HK-2 (cell line): Measurements from ENCODE around the gene MCM8.
"Not testable (repeated sequence)": the region's sequence is repeated elsewhere in the genome, so short reads cannot be mapped to it uniquely, and the experiment has no call there.

Experiments
- DNase-seq: peaks from one replicate; pipeline ENCODE4 v3.0.0-alpha.2; 2018; ENCODE audit not compliant: unreplicated experiment

The MCM8 gene

DNA sequence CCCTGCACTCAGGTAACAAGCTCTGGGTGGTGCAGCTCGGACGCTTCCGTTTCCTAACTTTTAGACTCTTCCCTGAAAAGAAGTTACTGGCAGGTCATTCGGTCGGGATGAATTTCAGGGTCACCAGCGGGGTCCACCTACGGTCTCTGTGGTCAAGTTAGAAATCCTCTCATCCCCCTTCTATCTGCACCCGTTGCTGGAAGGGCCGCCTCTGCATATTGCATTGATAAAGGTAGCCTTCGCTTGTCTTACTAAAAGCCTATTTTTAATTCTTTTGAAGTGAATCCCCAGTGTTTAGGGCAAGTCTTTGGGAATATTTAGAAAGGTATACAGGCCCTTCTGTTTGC lies 56.1 kb downstream of the MCM8 start:
- DNase-seq: no peak

DNA sequence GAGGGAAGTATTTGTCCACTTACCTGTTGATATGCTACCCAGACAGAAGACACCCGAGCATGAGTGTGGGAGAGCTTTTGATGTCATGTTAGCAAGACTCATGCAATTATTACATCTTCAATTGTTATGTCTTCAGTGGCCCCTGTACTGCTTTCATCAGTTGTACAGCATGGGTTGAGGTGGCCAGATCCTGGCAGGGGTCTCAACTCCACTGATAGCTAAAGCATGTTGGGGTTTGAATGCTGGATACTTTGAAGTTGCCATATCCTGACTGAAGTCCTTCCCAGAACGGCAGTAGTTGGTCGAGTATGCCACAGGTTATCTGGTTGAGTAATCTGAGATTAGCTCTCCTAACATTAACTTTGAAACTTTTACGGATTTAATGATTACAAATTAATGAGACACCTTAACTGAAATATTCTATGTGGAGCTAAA lies 56.7 kb downstream of the MCM8 start:
- DNase-seq: peak; percentile 15

DNA sequence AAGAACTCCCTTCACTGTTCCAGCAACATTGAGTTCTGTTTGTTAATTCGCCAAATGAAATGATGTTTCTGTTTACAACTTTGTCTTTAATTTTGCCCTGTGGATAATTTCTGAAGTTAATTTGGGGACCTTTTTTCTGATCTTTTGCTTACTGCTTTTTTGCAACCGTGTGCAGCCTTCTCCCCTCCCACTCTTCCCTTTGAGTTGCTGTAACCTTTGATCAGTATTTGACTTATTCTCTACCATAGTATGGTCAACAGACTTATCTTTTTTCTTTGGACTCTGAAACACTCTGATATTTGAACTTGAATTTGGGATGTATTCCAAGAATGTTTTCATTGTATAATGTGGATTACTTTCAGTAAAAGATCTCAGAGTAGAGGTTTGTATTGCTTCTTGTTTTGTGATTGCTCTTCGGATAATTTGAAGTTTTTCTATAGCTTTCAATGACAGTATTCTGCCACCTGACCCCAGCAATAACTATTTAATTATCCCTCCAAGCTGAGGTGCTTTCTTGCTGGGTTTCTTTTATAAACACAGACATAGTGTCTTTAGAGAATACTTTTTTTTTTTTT lies 57.2 kb downstream of the MCM8 start:
- DNase-seq: no peak

DNA sequence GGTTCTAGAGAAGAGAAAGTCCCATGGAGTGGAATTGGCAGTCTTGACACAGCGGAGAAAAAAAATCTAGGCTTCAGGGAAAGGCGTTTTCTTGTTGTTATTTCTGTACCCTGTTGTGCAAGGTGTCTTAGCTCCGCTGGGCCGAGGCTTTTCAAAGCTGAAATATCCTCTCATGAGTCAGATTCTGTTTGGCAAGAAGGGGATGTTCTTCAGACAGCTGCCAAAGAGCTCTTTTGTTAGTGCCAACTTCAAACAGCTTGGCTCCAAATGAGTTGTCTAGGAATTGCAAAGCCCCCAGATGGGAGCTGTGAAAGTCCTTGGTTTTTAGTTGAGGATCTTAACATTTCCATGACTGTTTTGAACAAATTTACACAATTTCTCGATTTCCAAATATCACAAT lies 57.8 kb downstream of the MCM8 start:
- peak; percentile 30 for DNase-seq

DNA sequence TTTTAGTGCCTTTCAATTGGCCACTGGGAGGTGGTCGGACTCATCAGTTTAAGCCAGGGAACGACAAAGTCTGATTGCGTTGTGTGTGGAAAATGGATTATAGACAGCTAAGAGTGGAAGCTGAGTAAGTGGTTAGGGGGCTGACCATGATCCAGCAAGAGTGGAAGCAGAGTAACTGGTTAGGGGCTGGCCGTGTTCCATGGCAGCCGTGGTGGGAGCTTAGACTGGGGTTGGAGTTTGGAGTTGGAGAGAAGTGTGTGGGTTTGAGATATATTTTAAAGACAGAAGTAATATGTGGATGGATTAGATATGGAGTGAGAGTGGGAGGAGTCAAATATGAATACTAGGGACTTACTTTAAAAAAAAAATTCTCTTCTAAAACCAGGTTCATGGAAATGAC lies 61.7 kb downstream of the MCM8 start:
- DNase-seq: no peak

DNA sequence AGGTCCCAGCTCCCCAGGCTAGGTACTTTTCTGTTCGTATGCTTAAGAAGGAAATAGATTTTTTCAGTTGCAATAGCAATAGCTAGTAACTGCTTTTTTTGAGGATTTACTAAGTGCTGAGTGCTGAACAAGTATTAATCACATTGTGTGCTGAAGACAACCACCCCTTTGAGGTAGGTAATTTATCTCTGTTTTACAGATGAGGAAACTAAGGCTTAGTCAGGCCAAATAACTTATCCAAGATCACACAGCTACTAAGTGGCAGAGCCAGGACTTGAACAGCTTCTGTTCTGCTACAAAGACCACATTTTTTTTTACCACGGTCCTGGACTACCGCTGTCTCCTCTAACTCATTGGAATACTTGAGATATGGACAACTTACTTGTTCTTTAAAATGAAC lies 63.6 kb downstream of the MCM8 start:
- DNase-seq: no peak

DNA sequence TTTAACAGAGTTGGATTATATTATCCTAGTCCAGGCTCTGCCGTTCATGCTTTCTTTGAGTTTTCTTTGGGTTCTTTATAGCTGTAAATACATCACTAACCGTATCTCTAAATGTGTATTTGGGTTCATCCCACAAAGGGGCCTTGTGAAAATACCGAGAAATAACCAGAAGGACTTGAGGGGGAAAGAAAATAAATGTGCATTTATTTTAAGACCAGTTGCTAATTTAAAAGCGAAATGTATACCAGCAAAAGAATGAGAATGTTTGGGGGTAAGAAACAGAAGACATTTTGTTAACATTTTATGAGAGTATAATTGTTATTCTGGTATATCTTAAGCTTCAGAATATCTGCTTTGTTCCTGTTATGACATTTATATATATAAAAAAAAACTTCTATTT lies 64.5 kb downstream of the MCM8 start:
- no peak for DNase-seq

DNA sequence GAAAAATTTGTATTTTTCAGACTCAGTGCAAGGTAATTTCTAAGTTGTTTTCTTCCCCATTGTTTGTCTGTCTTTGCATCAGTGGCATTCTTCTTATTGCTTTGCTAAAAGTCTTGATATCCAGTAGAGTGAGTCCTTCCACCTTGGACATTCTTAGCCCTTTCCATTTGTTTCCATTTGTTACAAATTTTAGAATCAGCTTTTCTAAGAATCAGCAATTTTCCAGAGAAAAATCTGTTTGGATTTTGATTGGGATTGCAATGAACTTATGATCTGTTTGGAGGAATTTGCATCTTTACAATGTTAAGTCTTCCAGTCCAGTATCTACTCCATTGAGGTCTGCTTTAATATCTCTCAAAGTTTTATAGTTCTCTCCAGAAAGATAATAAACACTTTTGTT lies 67.0 kb downstream of the MCM8 start:
- no peak for DNase-seq

DNA sequence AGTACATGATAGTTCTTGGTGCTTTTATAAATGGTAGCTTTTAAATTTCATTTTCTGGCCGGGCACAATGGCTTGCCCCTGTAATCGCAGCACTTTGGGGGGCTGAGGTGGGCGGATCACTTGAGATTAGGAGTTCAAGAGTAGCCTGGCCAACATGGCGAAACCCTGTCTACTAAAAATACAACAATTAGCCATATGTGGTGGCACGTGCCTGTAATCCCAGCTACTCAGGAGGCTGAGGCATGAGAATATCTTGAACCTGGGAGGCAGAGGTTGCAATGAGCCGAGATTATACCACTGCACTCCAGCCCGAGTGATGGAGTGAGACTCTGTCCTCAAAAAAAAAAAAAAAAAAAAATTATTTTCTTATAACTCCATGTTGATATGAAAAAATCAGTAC lies 67.4 kb downstream of the MCM8 start:
- no peak for DNase-seq

DNA sequence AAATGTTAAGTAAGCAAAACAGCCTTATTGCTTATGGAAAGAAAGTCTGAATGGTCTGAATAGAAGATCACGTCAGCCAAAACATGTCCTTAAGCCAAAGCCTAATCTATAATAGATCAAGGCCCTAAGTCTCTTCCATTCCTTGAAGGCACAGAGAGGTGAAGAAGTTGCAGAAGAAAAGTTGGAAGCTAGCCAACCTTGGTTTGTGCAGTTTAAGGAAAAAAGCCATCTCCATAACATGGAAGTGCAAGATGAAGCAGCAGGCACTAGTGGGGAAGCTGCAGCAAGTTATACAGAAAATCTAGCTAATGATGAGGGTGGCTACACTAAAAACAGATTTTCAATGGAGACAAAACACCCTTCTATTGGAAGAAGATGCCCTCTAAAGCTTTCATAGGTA lies 74.3 kb downstream of the MCM8 start:
- DNase-seq: no peak

DNA sequence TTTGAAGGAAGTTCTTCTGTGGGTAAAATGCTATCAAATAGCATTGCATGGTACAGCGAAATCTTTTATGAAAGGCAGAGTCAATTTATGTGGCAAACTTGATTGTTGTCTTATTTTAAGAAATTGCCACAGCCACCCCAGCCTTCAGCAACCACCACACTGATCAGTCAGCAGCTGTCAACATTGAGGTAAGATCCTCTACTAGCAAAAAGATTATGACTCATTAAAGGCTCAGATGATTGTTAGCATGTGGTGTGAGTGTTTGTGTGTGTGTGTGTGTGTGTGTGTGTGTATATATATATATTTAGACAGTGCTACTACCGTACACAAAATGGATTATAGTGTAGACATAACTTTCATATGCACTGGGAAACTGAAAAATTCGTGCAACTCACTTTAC lies 75.6 kb downstream of the MCM8 start:
- no peak for DNase-seq

DNA sequence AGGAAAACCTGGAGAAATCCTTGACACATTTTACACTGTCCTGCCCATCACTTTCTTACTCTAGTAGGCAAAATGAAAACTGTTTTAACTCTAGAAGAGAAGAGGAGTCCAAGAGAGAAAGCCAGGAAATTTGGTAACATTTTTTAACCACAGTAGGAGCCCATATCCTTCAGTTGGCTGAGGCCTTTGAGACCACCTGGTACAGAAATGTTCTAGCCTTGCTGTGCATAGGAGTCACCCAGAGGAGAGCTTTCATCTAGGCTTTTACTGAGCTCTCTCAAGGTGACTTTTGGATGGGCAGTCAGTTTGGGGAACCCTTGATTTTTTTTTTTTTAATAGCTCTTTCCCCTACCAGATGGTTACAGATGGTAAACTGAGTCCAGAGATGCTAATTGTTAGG lies 78.4 kb downstream of the MCM8 start:
- DNase-seq: no peak

DNA sequence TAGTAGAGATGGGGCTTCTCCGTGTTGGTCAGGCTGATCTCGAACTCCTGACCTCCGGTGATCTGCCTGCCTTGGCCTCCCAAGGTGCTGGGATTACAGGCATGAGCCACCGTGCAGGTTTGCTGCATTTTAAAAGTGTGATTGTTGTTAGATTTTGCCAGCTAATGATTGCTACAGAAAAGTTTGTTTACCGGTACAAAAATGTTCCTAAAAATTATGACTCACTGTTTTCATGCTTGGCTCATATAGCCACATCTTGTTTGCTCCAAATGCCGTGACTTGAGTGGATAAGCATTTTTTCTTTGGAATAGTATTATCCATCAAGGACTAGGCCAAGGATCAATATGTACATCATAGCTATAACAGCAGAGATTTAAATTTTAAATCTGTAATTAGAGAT lies 79.1 kb downstream of the MCM8 start:
- DNase-seq: no peak

DNA sequence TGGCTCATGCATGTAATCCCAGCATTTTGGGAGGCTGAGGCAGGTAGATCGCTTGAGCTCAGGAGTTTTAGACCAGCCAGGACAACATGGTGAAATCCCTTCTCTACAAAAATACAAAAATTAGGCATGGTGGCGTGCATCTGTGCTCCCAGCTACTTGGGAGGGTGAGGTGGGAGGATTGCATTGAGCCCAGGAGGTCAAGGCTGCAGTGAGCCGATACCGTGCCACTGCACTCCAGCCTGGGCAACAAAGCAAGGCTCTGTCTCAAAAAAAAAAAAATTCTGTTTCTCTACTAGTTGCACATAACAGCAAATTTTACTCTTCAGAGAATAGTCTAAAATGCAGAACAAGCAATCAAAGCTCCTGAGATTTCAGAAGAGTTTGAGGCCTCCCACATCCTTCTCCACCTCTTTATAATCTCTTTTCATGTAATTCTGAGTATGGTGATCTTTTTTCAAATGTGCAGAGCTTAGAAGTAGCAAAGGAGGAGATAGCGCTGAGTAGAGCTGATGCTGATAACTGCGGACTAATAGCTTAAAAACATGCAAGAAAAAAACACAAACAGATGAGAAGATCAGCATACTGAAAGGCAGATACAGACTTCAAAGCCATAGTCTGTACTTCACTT lies 80.1 kb downstream of the MCM8 start:
- DNase-seq: no peak

DNA sequence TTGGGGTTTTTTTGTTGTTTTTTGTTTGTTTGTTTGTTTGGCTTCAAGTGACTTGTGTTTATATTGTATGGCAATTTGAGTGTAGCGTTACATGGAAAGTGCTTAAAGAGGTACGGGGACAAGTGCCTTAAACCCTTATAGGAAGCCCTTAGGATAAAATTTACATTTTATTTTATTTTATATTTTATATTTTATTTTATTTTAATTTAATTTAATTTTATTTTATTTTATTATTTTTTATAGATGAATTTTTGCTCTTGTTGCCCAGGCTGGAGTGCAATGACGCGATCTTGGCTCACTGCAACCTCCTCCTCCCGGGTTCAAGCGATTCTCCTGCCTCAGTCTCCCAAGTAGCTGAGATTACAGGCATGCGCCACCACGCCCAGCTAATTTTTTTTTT lies 82.5 kb downstream of the MCM8 start:
- not testable (repeated sequence) for DNase-seq

DNA sequence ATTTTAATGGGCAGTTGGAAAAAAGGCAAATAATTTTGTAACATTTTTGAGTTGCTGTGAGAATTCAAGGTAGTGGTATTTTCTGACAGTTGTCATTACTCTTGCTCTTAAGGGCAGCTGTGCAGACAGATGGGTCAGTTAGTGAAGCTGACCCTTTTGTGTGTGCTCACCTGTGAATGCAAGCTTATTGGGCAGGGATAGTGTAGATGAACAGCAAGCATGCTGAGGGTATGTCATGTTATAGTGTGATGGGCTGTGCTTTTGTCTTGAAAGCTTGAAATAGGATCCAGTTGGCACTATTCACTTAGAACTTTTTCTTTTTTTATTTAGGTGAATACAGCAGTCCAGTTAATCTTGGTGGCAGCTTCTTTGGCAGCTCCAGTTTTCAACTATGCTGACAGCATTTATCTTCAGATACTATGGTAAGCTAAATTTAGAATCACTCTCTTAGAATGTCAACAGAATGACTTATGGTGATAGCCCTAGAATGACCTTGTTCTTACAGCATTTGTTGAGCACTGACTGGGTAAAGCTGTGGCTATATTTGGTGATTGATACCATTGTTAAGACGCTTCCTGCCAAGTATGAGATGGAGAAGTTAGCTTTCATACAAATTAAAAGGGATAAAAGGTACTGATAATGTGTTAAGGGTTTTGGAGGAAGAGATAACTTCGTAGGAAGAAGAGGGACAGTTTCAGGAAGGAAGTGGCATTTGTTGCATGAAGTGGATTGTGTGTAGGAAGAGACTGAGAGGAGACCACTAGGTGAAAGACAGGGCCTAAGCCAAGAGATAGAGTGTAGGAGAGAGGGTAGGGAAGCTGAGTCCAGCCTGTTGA lies 83.9 kb downstream of the MCM8 start:
- DNase-seq: no peak

DNA sequence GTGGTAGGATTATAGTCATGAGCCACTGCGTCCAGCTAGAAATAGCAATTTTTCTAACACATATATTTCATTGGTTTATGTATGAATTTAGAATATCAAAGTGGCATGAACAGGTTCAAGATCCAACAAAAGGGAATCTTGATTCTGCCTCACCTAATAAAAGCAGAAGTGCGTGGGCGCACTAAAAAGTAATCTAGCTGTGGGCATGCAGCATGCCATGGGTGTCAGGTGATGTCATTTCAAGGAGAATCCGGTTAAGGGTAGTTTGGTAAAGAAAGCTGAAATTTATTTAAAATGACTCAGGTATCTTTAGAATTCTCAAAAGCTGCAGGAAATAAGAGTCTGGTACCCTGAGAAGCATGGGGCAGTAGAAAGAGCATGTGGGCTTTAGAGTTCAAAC lies 85.8 kb downstream of the MCM8 start:
- DNase-seq: no peak

DNA sequence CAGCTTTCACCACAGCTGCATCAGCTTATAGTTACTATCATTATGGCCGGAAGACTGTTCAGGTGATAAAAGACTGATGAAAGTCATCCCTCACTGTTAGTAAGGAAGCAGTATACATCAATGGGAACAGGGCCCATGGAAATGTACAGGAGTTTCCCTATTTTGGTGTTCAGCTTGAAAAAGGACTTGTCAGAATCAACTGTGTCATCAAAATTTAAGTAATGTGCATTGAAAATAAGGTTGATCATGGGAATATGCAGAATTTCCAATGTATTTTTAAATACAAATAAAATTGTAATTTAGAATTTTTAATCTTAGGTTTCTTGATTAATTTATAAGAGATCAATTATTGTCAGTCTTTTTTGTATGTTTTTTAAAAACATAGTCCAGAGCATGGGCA lies 86.6 kb downstream of the MCM8 start:
- DNase-seq: no peak

DNA sequence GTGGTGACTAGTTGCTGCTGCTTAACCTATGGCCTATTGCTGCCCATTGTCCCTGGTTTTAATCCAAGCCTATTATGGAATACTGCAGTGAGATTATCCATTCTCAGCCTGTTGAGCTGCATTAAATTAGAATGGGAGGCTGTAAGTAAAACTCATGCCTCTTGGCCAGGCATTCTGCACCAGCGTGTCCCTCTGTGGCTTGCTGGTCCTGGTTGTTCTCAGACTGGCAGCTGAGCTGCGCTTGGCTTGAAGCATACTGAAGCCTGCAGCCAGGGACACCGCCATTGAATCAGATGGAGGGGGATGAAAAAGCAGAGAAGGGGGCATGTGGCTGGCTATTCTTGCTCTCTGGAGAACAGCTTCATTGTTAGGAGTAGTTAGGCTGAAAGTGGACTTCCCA lies 87.8 kb downstream of the MCM8 start:
- no peak for DNase-seq

DNA sequence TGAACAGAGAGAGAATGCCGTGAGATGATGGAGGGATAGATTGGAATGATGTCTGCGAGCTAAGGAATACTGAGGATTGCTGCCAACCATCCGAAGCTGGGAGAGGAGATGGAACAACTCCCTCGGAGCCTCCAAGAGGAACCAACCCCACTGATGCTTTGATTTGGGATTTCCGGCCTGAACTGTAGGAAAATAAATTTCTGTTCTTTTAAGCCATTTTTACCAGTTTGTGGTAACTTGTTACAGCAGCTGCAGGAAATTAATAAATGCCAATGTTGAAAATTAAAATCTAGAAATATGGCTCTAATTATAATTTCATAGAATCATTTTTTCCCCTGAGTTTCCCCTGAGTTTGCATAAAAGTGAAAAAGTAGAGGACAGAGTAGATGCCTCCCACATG lies 89.3 kb downstream of the MCM8 start:
- DNase-seq: no peak

DNA sequence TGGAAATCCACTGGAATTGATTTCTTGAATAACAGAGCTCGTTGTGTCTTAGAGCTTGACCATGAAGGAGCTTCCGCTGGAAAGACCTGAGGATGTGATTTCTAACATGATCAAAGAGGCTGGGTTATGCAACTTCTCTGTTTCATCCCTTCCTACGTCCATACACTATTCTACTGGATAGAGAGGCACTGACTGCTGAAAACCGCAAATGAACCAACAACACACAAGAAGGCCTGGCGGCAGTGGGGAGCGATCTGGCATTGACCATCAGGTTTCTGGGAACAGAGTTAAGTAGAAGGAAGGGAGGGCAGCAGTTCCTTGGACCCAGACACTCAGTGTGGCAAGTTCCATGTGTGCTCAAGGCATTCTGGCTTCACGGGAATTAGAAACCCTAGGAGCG lies 90.1 kb downstream of the MCM8 start:
- no peak for DNase-seq

DNA sequence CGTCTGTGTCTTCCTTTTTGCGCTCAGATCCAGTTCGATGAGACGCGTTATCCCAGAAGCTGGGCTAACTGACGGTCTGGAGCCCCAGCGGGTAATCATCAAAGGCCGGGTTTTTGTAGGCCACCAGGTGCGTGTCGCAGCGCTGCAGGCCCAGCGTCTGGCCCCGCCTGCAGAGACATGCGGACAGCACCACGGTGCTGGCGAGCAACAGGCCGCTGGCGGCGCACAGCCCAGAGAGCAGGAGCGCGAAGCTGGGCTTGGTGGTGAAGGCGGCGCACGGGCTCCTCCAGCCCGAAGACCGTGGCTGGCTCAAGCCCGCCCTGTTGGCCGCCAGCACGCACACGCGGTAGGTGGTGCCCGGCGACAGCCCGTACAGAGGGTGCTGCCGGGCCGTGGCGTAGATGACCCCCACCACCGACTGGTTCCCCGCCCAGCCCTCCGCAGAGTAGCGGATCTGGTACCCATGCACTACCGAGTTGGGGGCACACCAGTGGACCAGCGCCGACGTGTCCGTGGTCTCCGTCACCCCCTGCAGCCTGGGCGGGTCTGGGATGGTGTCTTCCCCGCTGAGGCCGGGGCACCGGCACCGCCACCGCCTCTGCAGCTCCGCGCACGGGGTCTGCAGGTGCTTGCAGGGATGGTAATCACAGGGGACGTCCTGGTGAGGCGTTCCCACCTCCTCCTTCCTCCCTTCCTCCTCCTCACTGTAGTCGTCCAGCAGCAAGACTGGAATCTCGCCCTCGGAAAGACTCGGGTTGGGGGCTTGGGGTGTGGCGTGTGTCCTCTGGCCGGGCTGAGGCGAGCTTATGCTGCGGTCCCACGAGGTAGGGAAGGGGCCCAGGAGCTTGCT lies 90.7 kb downstream of the MCM8 start:
- no peak for DNase-seq
